Osteocyte (in vitro differentiated cells): ENCODE results near the gene ZIC1. TPM values are rescaled to one million over a fixed set of nuclear protein-coding genes. Genes with fewer than 3 reads are reported as not detected.

Experiments
- DNase-seq: peaks from one replicate; pipeline ENCODE4 v3.0.0; 2021; ENCODE audit warnings: mixed read lengths; ENCODE audit not compliant: unreplicated experiment; ENCODE audit errors: extremely low spot score
- H3K27ac Mint-ChIP-seq: one replicate; pipeline ENCODE4 v1.8.0; 2021; ENCODE audit warnings: mild to moderate bottlenecking, mixed read lengths; ENCODE audit not compliant: unreplicated experiment
- H3K27me3 Mint-ChIP-seq: one replicate; pipeline ENCODE4 v1.8.0; 2021; ENCODE audit warnings: mixed read lengths; ENCODE audit not compliant: unreplicated experiment
- H3K36me3 Mint-ChIP-seq: one replicate; pipeline ENCODE4 v1.8.0; 2021; ENCODE audit warnings: mixed read lengths; ENCODE audit not compliant: unreplicated experiment
- H3K4me1 Mint-ChIP-seq: one replicate; pipeline ENCODE4 v1.8.0; 2021; ENCODE audit warnings: mixed read lengths; ENCODE audit not compliant: unreplicated experiment
- H3K4me3 Mint-ChIP-seq: one replicate; pipeline ENCODE4 v1.8.0; 2021; ENCODE audit warnings: mild to moderate bottlenecking, moderate library complexity, mixed read lengths; ENCODE audit not compliant: unreplicated experiment
- H3K9me3 Mint-ChIP-seq: one replicate; pipeline ENCODE4 v1.8.0; 2021; ENCODE audit warnings: mixed read lengths; ENCODE audit not compliant: unreplicated experiment
- total RNA-seq: library from RNA; stranded (reverse); gene quantifications from 2 replicates; pipeline ENCODE4 v1.2.1, GENCODE V29; 2021
- TF ChIP-seq, protein P1 (sequence below): fragments of 200-600 bp; sonication (generic); IDR thresholded peaks from 2 replicates; pipeline ENCODE4 v1.5.0; 2021; ENCODE audit warnings: antibody characterized with exemption, mild to moderate bottlenecking, moderate library complexity

ZIC1 gene
- total RNA-seq, 1 donor from 2014 or later = 89.9 TPM

DNA sequence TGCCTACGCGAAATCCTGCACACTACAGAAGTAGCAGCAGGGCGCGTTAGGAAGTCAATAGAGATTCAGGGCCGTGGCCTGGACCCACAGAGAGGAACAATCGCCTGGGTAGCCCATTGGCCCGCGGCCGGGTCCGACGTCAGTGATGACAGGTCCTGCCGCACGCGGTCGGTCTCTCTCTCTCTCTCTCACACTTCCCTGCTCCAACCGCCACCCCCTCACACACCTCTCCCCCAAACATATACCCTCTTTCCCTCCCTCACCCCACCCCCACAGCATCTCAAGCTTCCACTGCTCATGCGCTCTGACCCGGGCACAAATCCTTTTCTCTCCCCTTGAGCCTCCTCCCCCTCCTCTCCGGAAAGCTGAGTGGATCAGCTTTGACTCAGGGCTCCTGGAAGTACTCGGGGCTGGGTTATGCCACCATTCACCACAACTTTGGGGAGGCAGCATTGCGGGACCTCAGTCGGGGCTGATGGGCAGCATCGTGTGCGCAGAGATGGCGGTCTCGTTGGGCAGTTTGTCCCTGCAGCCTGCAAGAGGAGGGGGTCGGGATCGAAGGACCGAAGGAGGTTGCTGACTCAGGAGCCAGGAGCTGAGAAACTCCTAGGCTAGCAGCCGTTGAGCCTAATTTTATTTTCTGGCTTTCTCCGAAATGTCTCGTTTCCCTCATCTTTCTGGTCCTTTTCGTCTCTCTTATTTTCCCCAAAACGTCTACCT lies 11.8 kb upstream of the ZIC1 start:
- TF ChIP-seq, protein P1, sequence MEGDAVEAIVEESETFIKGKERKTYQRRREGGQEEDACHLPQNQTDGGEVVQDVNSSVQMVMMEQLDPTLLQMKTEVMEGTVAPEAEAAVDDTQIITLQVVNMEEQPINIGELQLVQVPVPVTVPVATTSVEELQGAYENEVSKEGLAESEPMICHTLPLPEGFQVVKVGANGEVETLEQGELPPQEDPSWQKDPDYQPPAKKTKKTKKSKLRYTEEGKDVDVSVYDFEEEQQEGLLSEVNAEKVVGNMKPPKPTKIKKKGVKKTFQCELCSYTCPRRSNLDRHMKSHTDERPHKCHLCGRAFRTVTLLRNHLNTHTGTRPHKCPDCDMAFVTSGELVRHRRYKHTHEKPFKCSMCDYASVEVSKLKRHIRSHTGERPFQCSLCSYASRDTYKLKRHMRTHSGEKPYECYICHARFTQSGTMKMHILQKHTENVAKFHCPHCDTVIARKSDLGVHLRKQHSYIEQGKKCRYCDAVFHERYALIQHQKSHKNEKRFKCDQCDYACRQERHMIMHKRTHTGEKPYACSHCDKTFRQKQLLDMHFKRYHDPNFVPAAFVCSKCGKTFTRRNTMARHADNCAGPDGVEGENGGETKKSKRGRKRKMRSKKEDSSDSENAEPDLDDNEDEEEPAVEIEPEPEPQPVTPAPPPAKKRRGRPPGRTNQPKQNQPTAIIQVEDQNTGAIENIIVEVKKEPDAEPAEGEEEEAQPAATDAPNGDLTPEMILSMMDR = no peak
- no peaks in the 10 kb centered on the region for H3K27me3 Mint-ChIP-seq
- H3K9me3 Mint-ChIP-seq = no peaks in the 10 kb centered on the region
- H3K27ac Mint-ChIP-seq = peak overlapping the region; percentile 89
- H3K4me3 Mint-ChIP-seq = peak overlapping the region; percentile 60
- H3K4me1 Mint-ChIP-seq = peaks cover 66% of the 10 kb centered on the region
- peaks cover 13% of the 10 kb centered on the region for H3K36me3 Mint-ChIP-seq
- DNase-seq = no peak

DNA sequence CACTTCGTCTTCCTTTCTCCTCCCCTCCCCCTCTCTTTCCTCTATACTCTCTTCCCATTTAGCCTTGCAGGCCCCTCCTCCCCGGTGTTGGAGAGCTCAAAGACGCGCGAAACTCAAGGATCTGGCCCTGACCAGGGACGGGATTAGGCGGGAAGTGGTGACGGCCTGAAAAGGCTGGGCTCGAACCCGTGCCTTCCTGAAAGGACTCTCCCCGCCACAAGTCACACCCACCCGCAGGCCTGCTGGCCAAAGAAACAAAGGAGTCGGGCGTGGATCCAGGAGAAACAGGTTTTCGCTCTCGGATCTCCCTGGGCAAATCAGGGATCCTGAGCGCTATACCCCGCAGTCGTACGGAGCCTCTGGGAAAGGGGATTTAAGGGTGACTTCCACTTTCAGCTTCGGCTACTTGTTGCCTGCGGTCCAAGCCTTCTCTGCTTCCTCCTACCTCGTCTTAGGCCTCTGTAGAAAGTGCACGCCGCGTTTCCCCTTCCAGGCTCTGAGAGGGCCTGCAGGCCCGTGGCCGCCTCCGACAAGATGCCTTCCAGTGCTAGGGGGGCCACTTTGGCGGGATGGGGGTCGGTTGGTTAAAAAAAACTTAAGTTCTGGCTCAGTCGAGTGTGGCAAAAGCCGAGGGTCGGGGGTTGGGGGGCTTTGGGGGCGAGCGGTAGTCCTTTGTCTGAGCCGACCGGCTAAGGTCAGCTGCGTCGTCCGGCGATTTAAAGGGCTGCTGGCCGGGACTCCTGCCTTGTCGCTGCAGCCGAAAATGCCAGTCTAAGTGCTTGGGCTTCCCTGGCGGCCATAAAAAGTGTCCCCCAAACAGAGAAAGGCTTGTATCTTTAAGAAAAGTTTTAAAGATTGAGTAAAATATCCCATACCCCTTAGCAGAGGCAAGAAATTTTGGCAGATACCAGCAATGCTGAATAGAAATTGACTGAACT lies 11.0 kb upstream of the ZIC1 start:
- TF ChIP-seq, protein P1 = no peak
- H3K4me3 Mint-ChIP-seq = peak overlapping the region; percentile 60
- no peak for DNase-seq
- H3K27me3 Mint-ChIP-seq = no peaks in the 10 kb centered on the region
- H3K27ac Mint-ChIP-seq = peak overlapping the region; percentile 89
- peaks cover 13% of the 10 kb centered on the region for H3K36me3 Mint-ChIP-seq
- H3K9me3 Mint-ChIP-seq = no peaks in the 10 kb centered on the region
- H3K4me1 Mint-ChIP-seq = peaks cover 71% of the 10 kb centered on the region

DNA sequence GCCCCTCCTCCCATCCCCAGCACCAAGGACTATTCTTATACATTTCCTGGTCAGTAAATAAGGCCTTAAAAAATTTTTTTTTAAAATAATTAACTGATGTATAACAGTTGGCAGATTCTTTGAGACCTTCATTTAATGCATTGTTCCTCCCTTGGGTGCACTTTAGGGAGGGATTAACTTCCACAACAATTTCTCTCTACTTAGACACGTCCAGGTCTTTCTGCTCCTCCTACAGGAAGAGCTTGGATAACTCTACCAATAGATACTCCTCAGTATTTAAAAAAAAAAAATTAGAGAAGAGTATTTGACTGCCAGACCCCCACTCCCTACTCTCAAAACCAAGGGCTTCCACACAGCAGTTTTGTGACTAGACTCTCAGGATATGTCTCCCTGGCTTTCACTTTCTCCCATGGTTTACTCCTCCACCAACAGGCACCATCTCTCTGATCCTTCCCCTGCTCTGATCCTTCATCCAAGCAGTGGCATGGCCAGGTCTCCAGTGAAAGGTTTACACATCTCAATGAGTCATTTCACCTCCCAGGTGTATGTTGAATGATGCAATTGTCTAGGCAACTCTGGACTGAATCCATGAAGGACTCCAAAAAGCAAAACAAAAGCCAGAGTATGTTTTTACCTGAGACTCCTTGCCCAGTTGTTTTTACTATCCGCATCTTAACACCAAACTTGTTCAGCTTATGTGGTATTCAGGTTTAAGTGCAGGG lies 10.2 kb upstream of the ZIC1 start:
- TF ChIP-seq, protein P1 = peak; percentile 11
- no peaks in the 10 kb centered on the region for H3K27me3 Mint-ChIP-seq
- peak overlapping the region; percentile 89 for H3K27ac Mint-ChIP-seq
- H3K36me3 Mint-ChIP-seq = peaks cover 13% of the 10 kb centered on the region
- peak overlapping the region; percentile 60 for H3K4me3 Mint-ChIP-seq
- H3K9me3 Mint-ChIP-seq = no peaks in the 10 kb centered on the region
- DNase-seq = no peak
- H3K4me1 Mint-ChIP-seq = peaks cover 79% of the 10 kb centered on the region

DNA sequence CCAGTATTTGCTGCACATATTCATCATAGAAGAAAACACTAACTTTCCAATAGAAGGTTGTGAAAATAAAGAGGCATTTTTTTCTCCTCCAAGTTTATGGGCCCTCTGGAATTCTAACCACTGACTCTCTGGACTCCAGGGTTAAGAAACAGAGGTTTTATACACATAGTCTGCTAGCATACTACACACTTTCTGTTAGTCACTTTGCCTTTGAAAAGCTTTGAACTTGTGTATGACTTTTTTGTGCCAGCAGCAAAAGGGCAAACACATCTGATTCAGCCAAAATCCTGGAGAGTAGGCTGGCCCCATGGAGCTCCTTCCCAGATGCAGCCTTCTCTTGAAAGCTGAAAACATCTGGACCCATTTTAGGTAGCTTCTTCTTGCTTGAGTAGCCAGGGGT lies 9.1 kb upstream of the ZIC1 start:
- Mint-ChIP-seq H3K9me3 (no peaks in the 10 kb centered on the region), H3K36me3 (peaks cover 13% of the 10 kb centered on the region), H3K4me1 (peaks cover 79% of the 10 kb centered on the region), H3K27ac (no peak overlapping the region), H3K27me3 (no peaks in the 10 kb centered on the region), H3K4me3 (no peak overlapping the region)
- TF ChIP-seq, protein P1 = no peak
- no peak for DNase-seq
